Esophagus muscularis mucosa (tissue), 3 donors: ENCODE results near the gene NEURL1B.

Experiments used
- CTCF ChIP-seq, 3 experiments: fragments of 200-600 bp in 2 of 3; fragments of 450-650 bp in 1 of 3; sonication (generic) in 2 of 3; IDR thresholded peaks; one replicate each; pipeline ENCODE4 v1.5.1; 2017 to 2019; ENCODE audit warnings: antibody characterized with exemption in 3 of 3, mild to moderate bottlenecking in 2 of 3, moderate library complexity in 1 of 3
- POLR2A ChIP-seq: fragments of 450-650 bp; IDR thresholded peaks from one replicate; pipeline ENCODE4 v1.6.1; 2017; ENCODE audit warnings: antibody characterized with exemption, moderate library complexity, mild to moderate bottlenecking, low read depth

- TF ChIP-seq POLR2A: no peak
- TF ChIP-seq CTCF (IDR thresholded peaks at IDR 0.05): no peak
Measured at GRCh38 chr5:172735141-172735831, 94.2 kb downstream of the NEURL1B start.
